Liver (tissue), 3 donors: Measurements from ENCODE around the gene PNN.

Source experiments
- ATF3 ChIP-seq: IDR thresholded peaks from 2 replicates; pipeline ENCODE4 v1.6.1; 2016; ENCODE audit warnings: antibody characterized with exemption
- CTCF ChIP-seq: fragments of 150-350 bp; IDR thresholded peaks from 2 replicates; pipeline ENCODE4 v1.5.1; 2017; ENCODE audit warnings: improper control_type of control experiment, low read depth, low read length; ENCODE audit not compliant: missing input control
- EGR1 ChIP-seq, 2 donors: IDR thresholded peaks; 2 replicates each; pipeline ENCODE4 v1.6.1; 2016 to 2018; ENCODE audit warnings: antibody characterized with exemption in 2 of 2, low read depth in 2 of 2
- HNF4G ChIP-seq: IDR thresholded peaks from 2 replicates; pipeline ENCODE4 v1.6.1; 2016; ENCODE audit warnings: antibody characterized with exemption
- RAD21 ChIP-seq, 2 donors: IDR thresholded peaks; 2 replicates each; pipeline ENCODE4 v1.6.1; 2016; ENCODE audit warnings: antibody characterized with exemption in 2 of 2, mild to moderate bottlenecking in 2 of 2
- SP1 ChIP-seq: IDR thresholded peaks from 2 replicates; pipeline ENCODE4 v1.6.1; 2018; ENCODE audit warnings: antibody characterized with exemption, mild to moderate bottlenecking
- TAF1 ChIP-seq: conservative IDR thresholded peaks from 2 replicates; pipeline ENCODE4 v1.6.1; 2016; ENCODE audit warnings: antibody characterized with exemption, mild to moderate bottlenecking
- YY1 ChIP-seq: IDR thresholded peaks from 2 replicates; pipeline ENCODE4 v1.6.1; 2016; ENCODE audit warnings: antibody characterized with exemption, mild to moderate bottlenecking
- TF ChIP-seq, protein P1 (sequence below): IDR thresholded peaks from 2 replicates; pipeline ENCODE4 v1.6.1; 2016; ENCODE audit warnings: antibody characterized with exemption, mild to moderate bottlenecking
- TF ChIP-seq, protein P2 (sequence below): IDR thresholded peaks from 2 replicates; pipeline ENCODE4 v1.6.1; 2016; ENCODE audit warnings: antibody characterized with exemption
- donor health status: healthy.
- donor health status: healthy.

DNA sequence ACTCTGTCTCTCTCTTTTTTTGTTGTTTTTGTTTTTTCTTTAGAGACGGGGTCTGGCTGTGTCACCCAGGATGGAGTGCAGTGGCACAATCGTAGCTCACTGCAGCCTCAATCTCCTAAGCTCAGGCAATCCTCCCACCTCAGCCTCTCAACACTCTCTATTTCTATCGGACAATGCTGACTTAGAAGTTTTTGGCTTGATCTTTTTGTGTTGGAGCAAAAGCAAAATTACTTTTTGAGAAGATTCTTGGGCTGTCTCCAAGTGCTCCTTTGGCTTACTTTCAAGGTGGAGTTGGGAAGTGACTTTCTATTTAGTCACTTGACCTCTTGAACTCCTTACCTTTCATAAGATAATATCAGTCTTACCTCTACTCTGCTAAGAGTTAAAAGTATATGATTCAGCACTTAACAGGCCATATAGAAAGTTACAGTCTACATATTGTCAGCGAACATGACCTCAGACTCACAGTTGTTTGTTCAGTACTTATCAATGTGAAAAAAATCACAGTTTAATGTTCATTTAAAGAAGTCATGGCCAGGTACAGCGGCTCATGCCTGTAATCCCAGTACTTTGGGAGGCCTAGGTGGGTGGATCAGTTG, 43.2 kb downstream of the PNN start:
- TF ChIP-seq CTCF (no peak), YY1 (no peak), RAD21 (IDR thresholded peaks at IDR 0.05) (no peak), TAF1 (no peak), ATF3 (no peak), SP1 (no peak), HNF4G (no peak), EGR1 (IDR thresholded peaks at IDR 0.05; ENCODE audit: low read depth in 2 of 2) (no peak)
- TF ChIP-seq, protein P1, sequence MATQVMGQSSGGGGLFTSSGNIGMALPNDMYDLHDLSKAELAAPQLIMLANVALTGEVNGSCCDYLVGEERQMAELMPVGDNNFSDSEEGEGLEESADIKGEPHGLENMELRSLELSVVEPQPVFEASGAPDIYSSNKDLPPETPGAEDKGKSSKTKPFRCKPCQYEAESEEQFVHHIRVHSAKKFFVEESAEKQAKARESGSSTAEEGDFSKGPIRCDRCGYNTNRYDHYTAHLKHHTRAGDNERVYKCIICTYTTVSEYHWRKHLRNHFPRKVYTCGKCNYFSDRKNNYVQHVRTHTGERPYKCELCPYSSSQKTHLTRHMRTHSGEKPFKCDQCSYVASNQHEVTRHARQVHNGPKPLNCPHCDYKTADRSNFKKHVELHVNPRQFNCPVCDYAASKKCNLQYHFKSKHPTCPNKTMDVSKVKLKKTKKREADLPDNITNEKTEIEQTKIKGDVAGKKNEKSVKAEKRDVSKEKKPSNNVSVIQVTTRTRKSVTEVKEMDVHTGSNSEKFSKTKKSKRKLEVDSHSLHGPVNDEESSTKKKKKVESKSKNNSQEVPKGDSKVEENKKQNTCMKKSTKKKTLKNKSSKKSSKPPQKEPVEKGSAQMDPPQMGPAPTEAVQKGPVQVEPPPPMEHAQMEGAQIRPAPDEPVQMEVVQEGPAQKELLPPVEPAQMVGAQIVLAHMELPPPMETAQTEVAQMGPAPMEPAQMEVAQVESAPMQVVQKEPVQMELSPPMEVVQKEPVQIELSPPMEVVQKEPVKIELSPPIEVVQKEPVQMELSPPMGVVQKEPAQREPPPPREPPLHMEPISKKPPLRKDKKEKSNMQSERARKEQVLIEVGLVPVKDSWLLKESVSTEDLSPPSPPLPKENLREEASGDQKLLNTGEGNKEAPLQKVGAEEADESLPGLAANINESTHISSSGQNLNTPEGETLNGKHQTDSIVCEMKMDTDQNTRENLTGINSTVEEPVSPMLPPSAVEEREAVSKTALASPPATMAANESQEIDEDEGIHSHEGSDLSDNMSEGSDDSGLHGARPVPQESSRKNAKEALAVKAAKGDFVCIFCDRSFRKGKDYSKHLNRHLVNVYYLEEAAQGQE, result no peak
- TF ChIP-seq, protein P2, sequence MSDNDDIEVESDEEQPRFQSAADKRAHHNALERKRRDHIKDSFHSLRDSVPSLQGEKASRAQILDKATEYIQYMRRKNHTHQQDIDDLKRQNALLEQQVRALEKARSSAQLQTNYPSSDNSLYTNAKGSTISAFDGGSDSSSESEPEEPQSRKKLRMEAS, result no peak
